HUES64 (cell line): ENCODE results near the gene LRRC4C.
"Not testable (repeated sequence)": the region's sequence is repeated elsewhere in the genome, so short reads cannot be mapped to it uniquely, and the experiment has no call there.

Experiments
- H3K27ac ChIP-seq: 2 replicates; pipeline ENCODE4 v1.7.0; 2013; ENCODE audit warnings: low read depth, low read length, inconsistent platforms
- H3K27me3 ChIP-seq: 2 replicates; pipeline ENCODE4 v1.6.1; 2013; ENCODE audit warnings: mild to moderate bottlenecking, low read length; ENCODE audit not compliant: insufficient read depth
- H3K36me3 ChIP-seq: 2 replicates; pipeline ENCODE4 v1.6.1; 2013; ENCODE audit warnings: mild to moderate bottlenecking, low read length; ENCODE audit not compliant: insufficient read depth
- H3K4me1 ChIP-seq: 2 replicates; pipeline ENCODE4 v1.6.1; 2013; ENCODE audit warnings: mild to moderate bottlenecking, low read length, moderate library complexity; ENCODE audit not compliant: insufficient read depth
- H3K4me3 ChIP-seq: 2 replicates; pipeline ENCODE4 v1.5.1; 2013; ENCODE audit warnings: mild to moderate bottlenecking, low read length, moderate library complexity
- H3K9ac ChIP-seq: 2 replicates; pipeline ENCODE4 v1.6.1; 2013; ENCODE audit warnings: mild to moderate bottlenecking, low read depth, low read length
- H3K9me3 ChIP-seq: 2 replicates; pipeline ENCODE4 v1.6.1; 2013; ENCODE audit warnings: low read depth, low read length; ENCODE audit not compliant: insufficient read depth
- WGBS: fragments of 150-250, 120-280 bp; methylation state at CpG from one replicate; pipeline ENCODE4 v1.1.7; 2013; ENCODE audit warnings: missing lambda C conversion rate; 5-methylcytosine and 5-hydroxymethylcytosine counted together

Gene LRRC4C

GRCh38 chr11:40877256-40877655 lies 582.2 kb downstream of the LRRC4C start:
- H3K9ac ChIP-seq, result no peak overlapping the region
- WGBS, result 93% methylated on average over 7 of the region's 7 CpGs
- H3K27ac ChIP-seq, result no peak overlapping the region

GRCh38 chr11:40867991-40868632 lies 591.3 kb downstream of the LRRC4C start:
- 89% methylated on average over 3 of the region's 3 CpGs for WGBS
- Histone ChIP-seq H3K27me3 (no peaks in the 10 kb centered on the region), H3K4me1 (no peaks in the 10 kb centered on the region), H3K27ac (no peak overlapping the region), H3K4me3 (no peak overlapping the region), H3K9ac (no peak overlapping the region), H3K36me3 (no peaks in the 10 kb centered on the region), H3K9me3 (no peaks in the 10 kb centered on the region)

More at GRCh38 chr11:40877256-40877655, 582.2 kb downstream of the LRRC4C start:
- no peaks in the 10 kb centered on the region for H3K27me3 ChIP-seq
- no peak overlapping the region for H3K4me3 ChIP-seq
- no peaks in the 10 kb centered on the region for H3K4me1 ChIP-seq
- no peaks in the 10 kb centered on the region for H3K9me3 ChIP-seq
- no peaks in the 10 kb centered on the region for H3K36me3 ChIP-seq

GRCh38 chr11:40857754-40858153 lies 601.7 kb downstream of the LRRC4C start:
- H3K9me3 ChIP-seq, H3K9ac ChIP-seq, H3K27ac ChIP-seq, H3K27me3 ChIP-seq, H3K36me3 ChIP-seq, H3K4me1 ChIP-seq, H3K4me3 ChIP-seq: not testable (repeated sequence)
- WGBS, result 83% methylated on average over 1 of the region's 1 CpG

GRCh38 chr11:40842750-40843339 lies 616.6 kb downstream of the LRRC4C start:
- Histone ChIP-seq H3K27ac (peak overlapping the region; percentile 67; the same call in 1 of the 2 replicates), H3K27me3 (no peaks in the 10 kb centered on the region), H3K9me3 (no peaks in the 10 kb centered on the region), H3K4me3 (no peak overlapping the region), H3K9ac (no peak overlapping the region), H3K36me3 (no peaks in the 10 kb centered on the region), H3K4me1 (peaks cover 18% of the 10 kb centered on the region; the same call in 1 of the 2 replicates)
- WGBS, result 83% methylated on average over 5 of the region's 5 CpGs

GRCh38 chr11:40841231-40841630 lies 618.2 kb downstream of the LRRC4C start:
- Histone ChIP-seq H3K4me1 (peaks cover 18% of the 10 kb centered on the region; the same call in 1 of the 2 replicates), H3K9ac (no peak overlapping the region), H3K9me3 (no peaks in the 10 kb centered on the region), H3K27me3 (no peaks in the 10 kb centered on the region), H3K4me3 (no peak overlapping the region), H3K36me3 (no peaks in the 10 kb centered on the region), H3K27ac (peak overlapping the region; percentile 13; the same call in 1 of the 2 replicates)
- WGBS, result no CpG with 5 or more reads among the region's 1 CpG

DNA sequence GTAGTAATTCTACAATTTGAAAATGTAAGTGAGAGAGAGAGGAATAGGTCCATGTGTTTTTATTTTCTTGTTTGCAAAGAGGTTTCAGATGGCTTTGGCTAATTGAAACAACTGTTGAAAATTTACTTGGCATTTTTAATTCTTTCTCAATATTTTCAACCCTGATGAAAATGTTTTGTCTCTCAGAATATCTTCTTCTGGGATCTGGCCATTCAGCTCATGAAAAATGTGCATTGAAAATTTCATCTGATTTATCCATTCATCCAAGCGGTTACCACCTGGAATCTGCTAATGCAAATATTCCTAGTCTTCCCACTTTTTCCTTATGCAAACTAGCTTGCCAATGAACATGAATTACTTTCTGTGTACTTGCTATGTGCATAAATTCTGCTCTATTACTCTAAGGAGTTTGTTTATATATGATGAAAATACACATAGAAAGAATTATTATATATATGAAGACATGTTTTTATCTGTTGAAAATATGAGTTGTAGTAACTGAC lies 621.2 kb downstream of the LRRC4C start:
- H3K4me3 ChIP-seq, result no peak overlapping the region
- WGBS, result 100% methylated on average over 1 of the region's 1 CpG
- H3K36me3 ChIP-seq, result no peaks in the 10 kb centered on the region
- no peaks in the 10 kb centered on the region for H3K9me3 ChIP-seq
- H3K27me3 ChIP-seq, result no peaks in the 10 kb centered on the region
- H3K9ac ChIP-seq, result no peak overlapping the region
- H3K27ac ChIP-seq, result no peak overlapping the region
- peaks cover 13% of the 10 kb centered on the region; the same call in 1 of the 2 replicates for H3K4me1 ChIP-seq

DNA sequence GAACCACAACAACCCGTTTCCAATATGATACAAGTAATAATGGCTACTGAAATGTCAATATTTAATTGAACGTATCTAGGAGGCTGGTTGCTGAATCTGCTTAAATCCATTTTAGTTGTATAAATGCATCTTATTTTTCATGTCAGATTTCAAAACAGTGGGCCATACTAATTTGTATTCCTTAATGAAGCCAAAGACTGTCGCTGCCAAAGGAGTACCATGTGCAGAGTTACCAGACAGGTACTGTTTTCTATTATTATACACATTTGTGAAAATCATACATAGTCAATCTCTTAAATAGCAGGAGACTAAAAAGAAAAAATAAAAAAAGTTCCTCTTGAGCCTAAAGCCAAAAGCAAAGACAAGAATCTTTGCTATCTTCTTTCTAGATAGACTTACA lies 632.3 kb downstream of the LRRC4C start:
- 75% methylated on average over 2 of the region's 3 CpGs for WGBS
- Histone ChIP-seq H3K4me3 (no peak overlapping the region), H3K9me3 (no peaks in the 10 kb centered on the region; the same call in 1 of the 2 replicates), H3K36me3 (no peaks in the 10 kb centered on the region), H3K9ac (no peak overlapping the region), H3K27me3 (no peaks in the 10 kb centered on the region), H3K4me1 (no peaks in the 10 kb centered on the region), H3K27ac (no peak overlapping the region)

DNA sequence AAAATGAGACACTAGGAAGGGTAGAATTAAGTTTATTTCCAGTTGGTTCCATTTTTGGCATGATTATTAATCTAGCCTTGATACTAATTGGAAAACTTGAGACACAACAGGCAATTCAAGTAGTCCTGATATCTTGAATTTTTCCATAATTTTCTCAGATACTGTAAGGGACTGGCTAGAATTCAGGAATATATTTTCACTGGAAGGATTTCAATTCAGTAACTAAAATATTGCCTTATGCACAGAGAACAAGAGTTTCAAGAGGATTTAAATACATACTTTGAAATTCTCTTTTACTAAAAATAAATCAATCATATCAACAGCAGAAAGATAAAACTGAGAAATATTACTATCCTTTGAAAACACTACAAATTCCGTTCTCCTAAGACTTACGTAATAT lies 632.9 kb downstream of the LRRC4C start:
- Histone ChIP-seq H3K36me3 (no peaks in the 10 kb centered on the region), H3K4me1 (no peaks in the 10 kb centered on the region), H3K9ac (no peak overlapping the region), H3K27ac (no peak overlapping the region), H3K27me3 (no peaks in the 10 kb centered on the region), H3K4me3 (no peak overlapping the region), H3K9me3 (no peaks in the 10 kb centered on the region)
- 91% methylated on average over 2 of the region's 2 CpGs for WGBS

DNA sequence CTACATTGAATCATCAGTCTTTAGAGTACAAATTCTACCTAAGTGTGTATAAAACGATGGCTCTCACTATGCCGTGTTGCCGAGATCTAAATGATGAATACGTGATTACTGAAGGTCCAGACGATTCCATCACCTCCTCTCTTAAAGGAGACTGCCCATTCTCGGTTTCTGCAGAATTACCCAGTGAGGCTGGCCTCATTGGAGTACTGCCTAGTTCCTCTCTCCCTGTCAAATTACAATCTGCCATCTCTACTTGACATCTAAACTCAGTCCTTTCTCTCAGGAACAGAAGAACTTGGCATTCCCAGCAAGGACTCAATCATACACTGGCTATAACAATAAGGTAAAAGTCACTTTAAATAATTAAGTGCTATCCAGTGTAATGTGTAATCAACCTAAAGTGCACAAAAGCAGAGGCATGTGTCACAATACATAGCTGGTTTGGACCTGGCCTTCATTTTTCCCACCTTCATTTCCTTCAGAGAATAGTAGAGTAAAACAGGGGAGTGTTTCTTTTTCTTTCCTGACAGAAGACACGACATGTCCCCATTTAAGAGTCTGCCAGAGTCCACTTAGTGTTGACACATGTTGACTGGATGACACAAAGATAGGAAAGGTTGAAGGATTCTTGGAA lies 634.1 kb downstream of the LRRC4C start:
- no peak overlapping the region for H3K9ac ChIP-seq
- WGBS, result 95% methylated on average over 7 of the region's 7 CpGs
- no peaks in the 10 kb centered on the region for H3K4me1 ChIP-seq
- no peak overlapping the region for H3K4me3 ChIP-seq
- no peak overlapping the region for H3K27ac ChIP-seq
- H3K36me3 ChIP-seq, result no peaks in the 10 kb centered on the region
- no peaks in the 10 kb centered on the region for H3K27me3 ChIP-seq
- H3K9me3 ChIP-seq, result no peaks in the 10 kb centered on the region

DNA sequence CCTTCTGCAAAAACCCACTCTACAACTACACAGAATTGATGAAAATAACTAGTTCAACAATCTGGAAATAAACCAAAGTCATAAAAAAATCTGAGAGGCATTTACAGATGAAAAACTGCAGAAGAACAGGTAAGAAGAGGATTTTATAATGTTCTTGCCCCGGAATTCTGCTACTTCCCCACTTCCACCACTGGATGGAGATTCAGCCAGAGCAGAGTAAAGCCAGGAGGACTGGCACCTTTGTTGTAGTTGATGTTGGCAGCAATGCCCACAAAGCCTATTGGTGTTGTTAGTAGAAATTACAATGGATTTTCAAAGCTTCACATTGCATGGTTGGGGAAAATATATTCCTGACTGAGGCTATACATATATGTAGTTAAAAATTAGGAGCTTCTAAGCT lies 640.2 kb downstream of the LRRC4C start:
- WGBS, result 100% methylated on average over 1 of the region's 1 CpG
- H3K27me3 ChIP-seq, result no peaks in the 10 kb centered on the region

GRCh38 chr11:40816976-40817375 lies 642.5 kb downstream of the LRRC4C start:
- 0 out of 2 replicates have a peak, but pooled peaks cover 4% of the 10 kb centered on the region for H3K9me3 ChIP-seq
- H3K4me1 ChIP-seq, result no peaks in the 10 kb centered on the region
- H3K9ac ChIP-seq, result no peak overlapping the region
- 95% methylated on average over 1 of the region's 2 CpGs for WGBS
- no peak overlapping the region for H3K4me3 ChIP-seq
- no peaks in the 10 kb centered on the region for H3K27me3 ChIP-seq
- H3K36me3 ChIP-seq, result no peaks in the 10 kb centered on the region
- no peak overlapping the region for H3K27ac ChIP-seq

More for the DNA sequence above, 640.2 kb downstream of the LRRC4C start:
- Histone ChIP-seq H3K4me1 (no peaks in the 10 kb centered on the region), H3K4me3 (no peak overlapping the region), H3K9ac (no peak overlapping the region), H3K9me3 (no peaks in the 10 kb centered on the region), H3K36me3 (no peaks in the 10 kb centered on the region), H3K27ac (no peak overlapping the region)
